ENCODE measurements around the gene SELENON.

The SELENON gene

GRCh38 chr1:25809283-25809926 is 9.4 kb downstream of the SELENON start:
- peaks cover 50 to 89% of the 10 kb centered on the region in 2 donors for H3K36me3 ChIP-seq (replicated peaks in 1 of 2; ENCODE audit: control insufficient read depth in 2 of 2, insufficient read depth in 2 of 2, low read length in 2 of 2)

GRCh38 chr1:25809929-25810328 is 9.9 kb downstream of the SELENON start:
- Histone ChIP-seq H3K36me3 (replicated peaks in 1 of 2; ENCODE audit: control insufficient read depth in 2 of 2, insufficient read depth in 2 of 2, low read length in 2 of 2) (peaks cover 50 to 91% of the 10 kb centered on the region in 2 donors), H4K8ac (ENCODE audit: low read depth, low read length) (no peak overlapping the region), H3K9me3 (replicated peaks in 1 of 2; ENCODE audit: control insufficient read depth in 2 of 2, insufficient read depth in 1 of 2, low read depth in 1 of 2, low read length in 2 of 2) (no peaks in the 10 kb centered on the region), H3K4me2 (ENCODE audit: insufficient read depth, low read length, poor library complexity, severe bottlenecking) (no peak overlapping the region), H3K4ac (ENCODE audit: low read length) (no peak overlapping the region), H2BK15ac (ENCODE audit: low read length) (no peak overlapping the region), H2BK5ac (ENCODE audit: low read length) (no peak overlapping the region), H3K14ac (ENCODE audit: low read length) (no peak overlapping the region), H3K27ac (replicated peaks; ENCODE audit: low read length) (no peak overlapping the region), H2AK5ac (ENCODE audit: low read depth, low read length) (no peak overlapping the region), H4K91ac (ENCODE audit: low read depth, low read length, poor library complexity) (no peak overlapping the region), H3K4me3 (ENCODE audit: low read length in 2 of 2) (no peak overlapping the region), H2BK120ac (ENCODE audit: low read depth, low read length) (no peak overlapping the region), H3K18ac (ENCODE audit: low read length) (no peak overlapping the region), H3K4me1 (ENCODE audit: control insufficient read depth in 2 of 2, insufficient read depth in 1 of 2, low read depth in 1 of 2, low read length in 2 of 2) (peaks cover 0 to 1% of the 10 kb centered on the region in 2 donors), H3K9ac (ENCODE audit: low read depth, low read length, poor library complexity) (no peak overlapping the region), H3K23ac (ENCODE audit: low read depth, low read length, poor library complexity) (no peak overlapping the region), H2BK12ac (ENCODE audit: low read length) (no peak overlapping the region), H3K79me1 (ENCODE audit: low read depth, low read length) (peaks cover 13% of the 10 kb centered on the region), H3K27me3 (ENCODE audit: control insufficient read depth in 3 of 3, insufficient read depth in 3 of 3, low read depth in 1 of 3, low read length in 3 of 3) (no peaks in the 10 kb centered on the region), H2AFZ (ENCODE audit: low read length) (no peak overlapping the region)
- no CpG with 5 or more reads among the region's 7 CpGs for WGBS, 2 donors (ENCODE audit: extremely low coverage in 2 of 2, insufficient read length in 2 of 2, insufficient replicate concordance in 1 of 2)
- DNase-seq (ENCODE audit: low spot score), result no peak

More at GRCh38 chr1:25809283-25809926, 9.4 kb downstream of the SELENON start:
- Histone ChIP-seq H2AK5ac (ENCODE audit: low read depth, low read length) (no peak overlapping the region), H3K79me1 (ENCODE audit: low read depth, low read length) (peaks cover 13% of the 10 kb centered on the region), H4K8ac (ENCODE audit: low read depth, low read length) (no peak overlapping the region), H3K27me3 (ENCODE audit: control insufficient read depth in 3 of 3, insufficient read depth in 3 of 3, low read depth in 1 of 3, low read length in 3 of 3) (no peaks in the 10 kb centered on the region), H2BK15ac (ENCODE audit: low read length) (no peak overlapping the region), H3K18ac (ENCODE audit: low read length) (no peak overlapping the region), H4K91ac (ENCODE audit: low read depth, low read length, poor library complexity) (no peak overlapping the region), H2BK12ac (ENCODE audit: low read length) (no peak overlapping the region), H3K4me3 (ENCODE audit: low read length in 2 of 2) (no peak overlapping the region), H3K27ac (replicated peaks; ENCODE audit: low read length) (no peak overlapping the region), H3K14ac (ENCODE audit: low read length) (no peak overlapping the region), H3K9me3 (replicated peaks in 1 of 2; ENCODE audit: control insufficient read depth in 2 of 2, insufficient read depth in 1 of 2, low read depth in 1 of 2, low read length in 2 of 2) (no peaks in the 10 kb centered on the region), H2BK120ac (ENCODE audit: low read depth, low read length) (no peak overlapping the region), H2AFZ (ENCODE audit: low read length) (no peak overlapping the region), H2BK5ac (ENCODE audit: low read length) (no peak overlapping the region), H3K9ac (ENCODE audit: low read depth, low read length, poor library complexity) (no peak overlapping the region), H3K4ac (ENCODE audit: low read length) (no peak overlapping the region), H3K4me2 (ENCODE audit: insufficient read depth, low read length, poor library complexity, severe bottlenecking) (no peak overlapping the region), H3K23ac (ENCODE audit: low read depth, low read length, poor library complexity) (peak overlapping the region; percentile 82), H3K4me1 (ENCODE audit: control insufficient read depth in 2 of 2, insufficient read depth in 1 of 2, low read depth in 1 of 2, low read length in 2 of 2) (peaks cover 0 to 4% of the 10 kb centered on the region in 2 donors)
- WGBS, 2 donors (ENCODE audit: extremely low coverage in 2 of 2, insufficient read length in 2 of 2, insufficient replicate concordance in 1 of 2), result no CpG with 5 or more reads among the region's 18 CpGs
- no peak for DNase-seq (ENCODE audit: low spot score)

DNA sequence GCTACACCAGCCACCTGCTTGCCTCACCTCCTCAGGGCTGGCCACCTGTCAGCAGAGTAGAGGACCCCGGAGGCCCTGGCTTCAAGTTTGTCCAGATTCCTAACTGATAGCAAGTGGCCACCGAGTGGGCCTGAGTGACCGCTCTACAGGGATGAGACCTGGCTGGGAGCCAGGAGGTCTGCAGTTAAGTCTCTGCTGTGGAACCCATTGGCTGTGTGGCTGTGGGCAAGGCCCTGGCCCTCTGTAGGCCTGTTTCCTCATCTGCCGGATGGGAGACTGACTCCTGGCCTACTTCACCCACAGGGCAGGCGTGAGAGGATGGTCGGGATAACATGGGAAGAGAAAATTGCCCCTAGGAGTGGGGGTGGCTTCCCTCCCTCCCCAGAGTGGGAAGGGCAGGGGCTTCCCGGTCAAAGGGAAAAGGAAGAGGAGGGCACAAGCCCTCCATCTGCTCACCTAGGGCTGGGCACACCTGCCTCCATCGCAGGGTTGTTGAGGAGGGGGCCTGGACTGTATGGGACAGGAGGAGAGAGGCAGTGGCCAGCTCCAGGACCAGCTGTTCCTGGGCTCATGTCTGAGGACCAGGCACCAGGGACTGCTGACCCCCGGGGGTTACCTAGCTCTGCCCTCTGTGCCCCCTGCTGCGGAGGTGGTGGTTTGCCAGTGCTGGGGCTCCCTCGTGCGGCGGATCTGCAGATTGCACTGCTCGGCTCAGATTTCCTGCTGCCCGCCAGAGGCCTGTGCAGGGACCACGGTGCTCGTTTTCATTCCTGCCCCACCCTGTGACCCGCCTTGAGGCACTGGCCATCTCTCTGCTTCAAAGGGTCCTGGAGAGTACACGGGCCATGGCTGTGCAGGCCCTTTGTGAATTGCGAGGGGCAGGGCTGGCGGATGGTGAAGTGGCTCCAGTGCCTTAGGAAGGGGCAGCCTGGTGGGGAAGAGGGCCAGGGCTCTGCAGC is 10.6 kb downstream of the SELENON start:
- H2BK15ac ChIP-seq (ENCODE audit: low read length), result peak overlapping the region; percentile 30
- H3K4ac ChIP-seq (ENCODE audit: low read length), result no peak overlapping the region
- no peak overlapping the region for H2BK5ac ChIP-seq (ENCODE audit: low read length)
- no peak overlapping the region for H4K91ac ChIP-seq (ENCODE audit: low read depth, low read length, poor library complexity)
- no peak overlapping the region for H3K27ac ChIP-seq (replicated peaks; ENCODE audit: low read length)
- no peak overlapping the region for H4K8ac ChIP-seq (ENCODE audit: low read depth, low read length)
- no peak overlapping the region for H2BK120ac ChIP-seq (ENCODE audit: low read depth, low read length)
- H3K18ac ChIP-seq (ENCODE audit: low read length), result peak overlapping the region; percentile 16
- no peaks in the 10 kb centered on the region for H3K9me3 ChIP-seq (replicated peaks in 1 of 2; ENCODE audit: control insufficient read depth in 2 of 2, insufficient read depth in 1 of 2, low read depth in 1 of 2, low read length in 2 of 2)
- H2AFZ ChIP-seq (ENCODE audit: low read length), result no peak overlapping the region
- DNase-seq (ENCODE audit: low spot score), result peak; percentile 77
- peaks cover 11% of the 10 kb centered on the region for H3K79me1 ChIP-seq (ENCODE audit: low read depth, low read length)
- peaks cover 50 to 91% of the 10 kb centered on the region in 2 donors for H3K36me3 ChIP-seq (replicated peaks in 1 of 2; ENCODE audit: control insufficient read depth in 2 of 2, insufficient read depth in 2 of 2, low read length in 2 of 2)
- H3K14ac ChIP-seq (ENCODE audit: low read length), result no peak overlapping the region
- no peak overlapping the region for H3K4me2 ChIP-seq (ENCODE audit: insufficient read depth, low read length, poor library complexity, severe bottlenecking)
- H3K9ac ChIP-seq (ENCODE audit: low read depth, low read length, poor library complexity), result peak overlapping the region; percentile 76
- WGBS, 2 donors (ENCODE audit: extremely low coverage in 2 of 2, insufficient read length in 2 of 2, insufficient replicate concordance in 1 of 2), result no CpG with 5 or more reads among the region's 21 CpGs
- no peak overlapping the region for H3K4me3 ChIP-seq (ENCODE audit: low read length in 2 of 2)
- peaks cover 0 to 1% of the 10 kb centered on the region in 2 donors for H3K4me1 ChIP-seq (ENCODE audit: control insufficient read depth in 2 of 2, insufficient read depth in 1 of 2, low read depth in 1 of 2, low read length in 2 of 2)
- peak overlapping the region; percentile 87 for H3K23ac ChIP-seq (ENCODE audit: low read depth, low read length, poor library complexity)
- H2BK12ac ChIP-seq (ENCODE audit: low read length), result no peak overlapping the region
- H2AK5ac ChIP-seq (ENCODE audit: low read depth, low read length), result peak overlapping the region; percentile 47
- H3K27me3 ChIP-seq (ENCODE audit: control insufficient read depth in 3 of 3, insufficient read depth in 3 of 3, low read depth in 1 of 3, low read length in 3 of 3), result no peaks in the 10 kb centered on the region

Measured in neuronal stem cell (in vitro differentiated cells).